A549 (cell line): ENCODE data around the gene SBF2. TPM values are rescaled to one million over a fixed set of nuclear protein-coding genes. Genes with fewer than 3 reads are reported as not detected.
"Not testable (repeated sequence)": the region's sequence is repeated elsewhere in the genome, so short reads cannot be mapped to it uniquely, and the experiment has no call there.

Experiments used
- ATAC-seq, 2 experiments: fragments of 200-7000 bp in 1 of 2; fragments of >200 bp in 1 of 2; cut with Nextera tagmentation in 1 of 2; cut with Tn5 transposase in 1 of 2; 3 replicates each; pipeline versions ENCODE4 v1.8.0 to v1.9.1; 2018 to 2020; ENCODE audit warnings: mild to moderate bottlenecking in 1 of 2, moderate library complexity in 1 of 2
- CTCF ChIA-PET: fragments of 300-600 bp; sonication (Branson Sonifier 250); formaldehyde crosslinking; extraction: SDS; loops from one replicate; lab custom pipeline; 2021; ENCODE audit warnings: antibody characterized with exemption, inconsistent platforms; lab: Yijun Ruan, JAX
- POLR2A ChIA-PET: fragments of 350-600 bp; formaldehyde crosslinking; extraction: SDS; loops from one replicate; lab custom pipeline; 2021; ENCODE audit warnings: antibody characterized with exemption, inconsistent platforms; lab: Yijun Ruan, JAX
- DNase-seq, 2 experiments: peaks; one replicate each; pipeline versions ENCODE4 v3.0.0 to v3.0.0-alpha.2; 2011 to 2016; ENCODE audit warnings: low read depth in 1 of 2, low spot score in 1 of 2
- FAIRE-seq: peaks from 2 replicates; lab custom pipeline; 2011; peaks lifted over from hg19 to GRCh38; lab: Jason Lieb, UNC
- H3K27ac ChIP-seq, 2 experiments: fragments of >200 bp; sonication (Bioruptor Twin); formaldehyde crosslinking; 3 replicates each; pipeline ENCODE4 v1.5.1; 2016 to 2017
- H3K4me1 ChIP-seq: fragments of >200 bp; sonication (Bioruptor Twin); formaldehyde crosslinking; 3 replicates; pipeline ENCODE4 v1.6.1; 2016
- H3K4me2 ChIP-seq: fragments of >200 bp; sonication (Bioruptor Twin); formaldehyde crosslinking; 3 replicates; pipeline ENCODE4 v1.6.1; 2016
- H3K4me3 ChIP-seq: fragments of >200 bp; sonication (Bioruptor Twin); formaldehyde crosslinking; 3 replicates; pipeline ENCODE4 v1.5.1; 2016
- H3K9me3 ChIP-seq: fragments of >200 bp; sonication (Bioruptor Twin); formaldehyde crosslinking; 3 replicates; pipeline ENCODE4 v1.6.1; 2016
- CHD2 ChIP-seq: fragments of 150-350 bp; IDR thresholded peaks from 2 replicates; pipeline ENCODE4 v1.6.1; 2014; ENCODE audit warnings: low read length; ENCODE audit not compliant: partially characterized antibody
- EHMT2 ChIP-seq: fragments of 200-600 bp; sonication (generic); IDR thresholded peaks from 2 replicates; pipeline ENCODE4 v1.6.1; 2016; ENCODE audit warnings: antibody characterized with exemption, low read depth, mild to moderate bottlenecking, moderate library complexity
- ELK1 ChIP-seq: fragments of 150-350 bp; IDR thresholded peaks from 2 replicates; pipeline ENCODE4 v1.6.1; 2014; ENCODE audit warnings: low read depth, mild to moderate bottlenecking, low read length
- EP300 ChIP-seq, 2 experiments: fragments of >200 bp; sonication (Bioruptor Twin); formaldehyde crosslinking; IDR thresholded peaks; 2 replicates in 1 of 2; 3 replicates in 1 of 2; pipeline ENCODE4 v1.6.1; 2016 to 2017
- FOSL2 ChIP-seq, 2 experiments: fragments of 450-650 bp in 1 of 2; fragments of >200 bp in 1 of 2; sonication (Bioruptor Twin) in 1 of 2; formaldehyde crosslinking; IDR thresholded peaks; 2 replicates each; pipeline versions ENCODE4 v1.5.0 to v1.6.1; 2016 to 2020; ENCODE audit warnings: mild to moderate bottlenecking in 1 of 2, moderate library complexity in 1 of 2
- FOXS1 ChIP-seq: fragments of 250-450 bp; sonication (Bioruptor Pico); IDR thresholded peaks from 2 replicates; pipeline ENCODE4 v1.5.0; 2020; ENCODE audit warnings: mild to moderate bottlenecking, moderate library complexity
- HEYL ChIP-seq: fragments of 250-450 bp; sonication (Bioruptor Pico); IDR thresholded peaks from 2 replicates; pipeline ENCODE4 v1.8.0; 2021; ENCODE audit warnings: mild to moderate bottlenecking, moderate library complexity
- HOXA7 ChIP-seq: fragments of 250-450 bp; sonication (Bioruptor Pico); IDR thresholded peaks from 2 replicates; pipeline ENCODE4 v1.5.0; 2020; ENCODE audit warnings: mild to moderate bottlenecking, moderate library complexity
- JUNB ChIP-seq: fragments of >200 bp; sonication (Bioruptor Twin); formaldehyde crosslinking; IDR thresholded peaks from 2 replicates; pipeline ENCODE4 v1.6.1; 2016
- MAZ ChIP-seq: fragments of 150-350 bp; IDR thresholded peaks from 2 replicates; pipeline ENCODE4 v1.6.1; 2014; ENCODE audit warnings: antibody characterized with exemption, low read depth, low read length, borderline replicate concordance
- MYC ChIP-seq: IDR thresholded peaks from 2 replicates; pipeline ENCODE4 v1.6.1; 2012; ENCODE audit warnings: mild to moderate bottlenecking, inconsistent platforms, low read length, improper control_type of control experiment, borderline replicate concordance
- PHF8 ChIP-seq: fragments of 200-600 bp; sonication (generic); IDR thresholded peaks from 2 replicates; pipeline ENCODE4 v1.6.1; 2016; ENCODE audit warnings: low read depth, mild to moderate bottlenecking, antibody characterized with exemption, moderate library complexity, borderline replicate concordance
- POLR2AphosphoS2 ChIP-seq: conservative IDR thresholded peaks from 2 replicates; pipeline ENCODE4 v1.6.1; 2012; ENCODE audit warnings: low read length, improper control_type of control experiment, inconsistent platforms
- RNF2 ChIP-seq: fragments of 200-600 bp; sonication (generic); IDR thresholded peaks from 2 replicates; pipeline ENCODE4 v1.6.1; 2016; ENCODE audit warnings: low read depth, mild to moderate bottlenecking, antibody characterized with exemption, moderate library complexity, borderline replicate concordance
- SMC3 ChIP-seq: fragments of >200 bp; sonication (Bioruptor Twin); formaldehyde crosslinking; IDR thresholded peaks from 3 replicates; pipeline ENCODE4 v1.6.1; 2018; ENCODE audit warnings: inconsistent platforms
- whole genome bisulfite sequencing: methylation state at CpG from one replicate; pipeline ENCODE4 v1.1.6; 2017; ENCODE audit errors: missing lambda C conversion rate; 5-methylcytosine and 5-hydroxymethylcytosine counted together
- polyA plus RNA-seq, 4 experiments: library from polyadenylated mRNA; depleted of rRNA in 3 of 4; stranded (reverse); fragments of >200 nt; fragmentation: RNase III in 1 of 4; extraction: RNeasy Plus Mini Kit Qiagen cat#74134 plus additional on column Dnase treatment in 1 of 4; gene quantifications; 2 replicates in 3 of 4; 3 replicates in 1 of 4; pipeline ENCODE4 v1.2.3, GENCODE V29; 2011 to 2017
- TF ChIP-seq, protein P1 (sequence below): fragments of 200-600 bp; sonication (generic); IDR thresholded peaks from 2 replicates; pipeline ENCODE4 v1.6.1; 2016; ENCODE audit warnings: antibody characterized with exemption, mild to moderate bottlenecking, moderate library complexity

SBF2 gene
- polyA plus RNA-seq, 2 of the 4 experiments (the other 2 are of a cell fraction): 11.1 to 49.6 TPM

DNA sequence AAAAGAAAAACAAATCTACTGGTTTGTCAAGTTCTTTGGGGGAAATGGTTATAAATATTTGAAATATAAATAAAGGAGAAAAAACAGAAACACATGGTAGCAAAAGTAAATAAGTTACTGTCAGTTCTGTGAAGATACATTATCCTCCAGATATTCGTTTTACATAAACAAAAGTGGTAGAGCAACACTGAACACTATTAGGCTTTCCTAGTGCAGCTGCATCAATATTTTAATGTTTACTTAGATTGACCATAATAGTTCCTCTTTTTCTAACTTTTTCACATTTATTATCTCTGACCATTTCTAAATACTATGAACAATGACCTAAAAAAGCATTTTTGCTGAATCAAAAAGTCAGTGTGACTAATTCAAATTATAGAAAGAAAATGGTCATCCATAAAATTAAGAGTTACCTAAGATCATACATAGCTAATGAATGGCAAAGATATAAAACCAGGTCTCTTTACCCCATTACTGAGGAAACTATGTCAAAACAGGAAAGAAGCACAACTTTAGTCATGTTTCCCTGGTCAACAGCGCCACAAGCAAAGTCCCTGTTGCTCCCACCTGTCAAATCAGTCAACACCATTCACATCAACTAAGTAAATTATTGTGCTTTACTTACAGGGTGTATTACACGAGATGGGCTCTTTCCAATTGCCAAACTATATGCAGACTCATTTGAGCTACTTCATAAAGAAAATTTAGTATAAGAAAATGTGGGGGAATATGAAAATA is 38.5 kb downstream of the SBF2 start (continued):
- no peak for TF ChIP-seq HOXA7
- TF ChIP-seq, all 56 proteins: peak for 0

GRCh38 chr11:10249448-10250131 is 44.4 kb downstream of the SBF2 start:
- DNase-seq, FAIRE-seq, H3K27ac ChIP-seq, H3K4me2 ChIP-seq, ATAC-seq, POLR2A ChIA-PET, H3K4me3 ChIP-seq, H3K4me1 ChIP-seq, H3K9me3 ChIP-seq: not testable (repeated sequence)
- WGBS: 90% methylated on average over 2 of the region's 2 CpGs
- CTCF ChIA-PET: interaction anchor here (2.2 kb wide), 1 partner anchor 117 kb away, joined by 6 read pairs; no protein-coding TSS in a partner anchor

DNA sequence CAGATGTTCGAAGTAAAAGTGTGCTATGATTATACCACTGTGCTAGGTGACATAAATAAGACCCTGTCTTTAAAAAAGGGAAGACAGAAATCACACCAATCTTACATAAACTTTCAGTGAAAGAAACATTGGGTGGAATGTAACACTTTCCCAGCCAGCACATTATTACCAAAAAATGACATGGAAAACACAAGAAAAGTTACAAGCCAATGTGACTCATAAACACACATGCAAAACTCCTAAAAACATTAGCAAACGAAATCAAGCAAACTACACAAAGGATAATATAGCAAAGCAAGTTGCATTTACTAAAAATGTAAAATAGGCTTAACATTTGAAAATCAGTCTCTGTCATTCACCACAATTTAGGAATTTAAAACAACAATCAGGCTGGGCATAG is 47.0 kb downstream of the SBF2 start:
- H3K9me3 ChIP-seq: no peaks in the 10 kb centered on the region
- no peak overlapping the region for H3K27ac ChIP-seq
- TF ChIP-seq FOXS1 (no peak), HEYL (CRISPR knock-in tag) (no peak), EHMT2 (no peak), MYC (no peak), EP300 (IDR thresholded peaks at IDR 0.05) (no peak), RNF2 (no peak), FOSL2 (IDR thresholded peaks at IDR 0.05) (no peak), FOSL2 (CRISPR knock-in tag; IDR thresholded peaks at IDR 0.05) (no peak), JUNB (no peak), MAZ (no peak), ELK1 (no peak), PHF8 (no peak), POLR2AphosphoS2 (no peak), SMC3 (no peak), CHD2 (no peak)
- TF ChIP-seq, protein P1, sequence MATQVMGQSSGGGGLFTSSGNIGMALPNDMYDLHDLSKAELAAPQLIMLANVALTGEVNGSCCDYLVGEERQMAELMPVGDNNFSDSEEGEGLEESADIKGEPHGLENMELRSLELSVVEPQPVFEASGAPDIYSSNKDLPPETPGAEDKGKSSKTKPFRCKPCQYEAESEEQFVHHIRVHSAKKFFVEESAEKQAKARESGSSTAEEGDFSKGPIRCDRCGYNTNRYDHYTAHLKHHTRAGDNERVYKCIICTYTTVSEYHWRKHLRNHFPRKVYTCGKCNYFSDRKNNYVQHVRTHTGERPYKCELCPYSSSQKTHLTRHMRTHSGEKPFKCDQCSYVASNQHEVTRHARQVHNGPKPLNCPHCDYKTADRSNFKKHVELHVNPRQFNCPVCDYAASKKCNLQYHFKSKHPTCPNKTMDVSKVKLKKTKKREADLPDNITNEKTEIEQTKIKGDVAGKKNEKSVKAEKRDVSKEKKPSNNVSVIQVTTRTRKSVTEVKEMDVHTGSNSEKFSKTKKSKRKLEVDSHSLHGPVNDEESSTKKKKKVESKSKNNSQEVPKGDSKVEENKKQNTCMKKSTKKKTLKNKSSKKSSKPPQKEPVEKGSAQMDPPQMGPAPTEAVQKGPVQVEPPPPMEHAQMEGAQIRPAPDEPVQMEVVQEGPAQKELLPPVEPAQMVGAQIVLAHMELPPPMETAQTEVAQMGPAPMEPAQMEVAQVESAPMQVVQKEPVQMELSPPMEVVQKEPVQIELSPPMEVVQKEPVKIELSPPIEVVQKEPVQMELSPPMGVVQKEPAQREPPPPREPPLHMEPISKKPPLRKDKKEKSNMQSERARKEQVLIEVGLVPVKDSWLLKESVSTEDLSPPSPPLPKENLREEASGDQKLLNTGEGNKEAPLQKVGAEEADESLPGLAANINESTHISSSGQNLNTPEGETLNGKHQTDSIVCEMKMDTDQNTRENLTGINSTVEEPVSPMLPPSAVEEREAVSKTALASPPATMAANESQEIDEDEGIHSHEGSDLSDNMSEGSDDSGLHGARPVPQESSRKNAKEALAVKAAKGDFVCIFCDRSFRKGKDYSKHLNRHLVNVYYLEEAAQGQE: no peak
- DNase-seq: no peak
- POLR2A ChIA-PET: no interaction called here
- CTCF ChIA-PET: no interaction called here
- FAIRE-seq: peak; percentile 61
- H3K4me2 ChIP-seq: no peak overlapping the region
- 73% methylated on average over 2 of the region's 2 CpGs for WGBS
- peaks cover 7% of the 10 kb centered on the region; the same call in 1 of the 3 replicates for H3K4me1 ChIP-seq
- H3K4me3 ChIP-seq: no peak overlapping the region
- ATAC-seq: no peak
